Stimulated activated naive CD8-positive, alpha-beta T cell treated with anti-CD3 and anti-CD28 coated beads, Interleukin-15, Interleukin-2, amounts not matched to agents 100 ng/mL and 50 ng/mL, for 24 hours (primary cell): ENCODE measurements around the gene ARIH1.

Experiments used
- H3K27ac Mint-ChIP-seq: one replicate; pipeline ENCODE4 v1.8.0; 2021; ENCODE audit warnings: mild to moderate bottlenecking, mixed read lengths
- H3K27me3 Mint-ChIP-seq: one replicate; pipeline ENCODE4 v1.8.0; 2021; ENCODE audit warnings: mixed read lengths
- H3K36me3 Mint-ChIP-seq: one replicate; pipeline ENCODE4 v1.8.0; 2021; ENCODE audit warnings: low read depth, mixed read lengths
- H3K4me1 Mint-ChIP-seq: one replicate; pipeline ENCODE4 v1.8.0; 2021; ENCODE audit warnings: low read depth, mixed read lengths
- H3K4me3 Mint-ChIP-seq: one replicate; pipeline ENCODE4 v1.8.0; 2021; ENCODE audit warnings: mild to moderate bottlenecking, mixed read lengths
- H3K9me3 Mint-ChIP-seq: one replicate; pipeline ENCODE4 v1.8.0; 2021; ENCODE audit warnings: mixed read lengths

ARIH1 gene

GRCh38 chr15:72541674-72542073 lies 67.5 kb downstream of the ARIH1 start:
- H3K9me3 Mint-ChIP-seq = peaks cover 15% of the 10 kb centered on the region
- H3K27ac Mint-ChIP-seq = no peak overlapping the region
- H3K4me1 Mint-ChIP-seq = peaks cover 9% of the 10 kb centered on the region
- H3K4me3 Mint-ChIP-seq = no peak overlapping the region
- peaks cover 46% of the 10 kb centered on the region for H3K36me3 Mint-ChIP-seq
- no peaks in the 10 kb centered on the region for H3K27me3 Mint-ChIP-seq

- Mint-ChIP-seq H3K4me3 (no peak overlapping the region), H3K9me3 (peaks cover 9% of the 10 kb centered on the region), H3K36me3 (peaks cover 50% of the 10 kb centered on the region), H3K27me3 (no peaks in the 10 kb centered on the region), H3K27ac (no peak overlapping the region), H3K4me1 (peaks cover 5% of the 10 kb centered on the region)
Observed at GRCh38 chr15:72545156-72545555, 71.0 kb downstream of the ARIH1 start.

- Mint-ChIP-seq H3K27me3 (no peaks in the 10 kb centered on the region), H3K4me1 (peaks cover 17% of the 10 kb centered on the region), H3K4me3 (no peak overlapping the region), H3K27ac (peak overlapping the region; percentile 46), H3K36me3 (peaks cover 38% of the 10 kb centered on the region), H3K9me3 (no peaks in the 10 kb centered on the region)
Observed at GRCh38 chr15:72554471-72555425, 80.6 kb downstream of the ARIH1 start.

- no peaks in the 10 kb centered on the region for H3K9me3 Mint-ChIP-seq
- peaks cover 8% of the 10 kb centered on the region for H3K4me1 Mint-ChIP-seq
- H3K36me3 Mint-ChIP-seq = peaks cover 60% of the 10 kb centered on the region
- no peak overlapping the region for H3K4me3 Mint-ChIP-seq
- no peaks in the 10 kb centered on the region for H3K27me3 Mint-ChIP-seq
- H3K27ac Mint-ChIP-seq = no peak overlapping the region
Observed at GRCh38 chr15:72559781-72560180, 85.7 kb downstream of the ARIH1 start.

GRCh38 chr15:72560458-72560857 lies 86.3 kb downstream of the ARIH1 start:
- Mint-ChIP-seq H3K27ac (no peak overlapping the region), H3K4me3 (no peak overlapping the region), H3K4me1 (peaks cover 3% of the 10 kb centered on the region), H3K27me3 (no peaks in the 10 kb centered on the region), H3K36me3 (peaks cover 54% of the 10 kb centered on the region), H3K9me3 (no peaks in the 10 kb centered on the region)

- H3K4me3 Mint-ChIP-seq = no peak overlapping the region
- H3K36me3 Mint-ChIP-seq = peaks cover 41% of the 10 kb centered on the region
- H3K27ac Mint-ChIP-seq = no peak overlapping the region
- no peaks in the 10 kb centered on the region for H3K27me3 Mint-ChIP-seq
- no peaks in the 10 kb centered on the region for H3K4me1 Mint-ChIP-seq
- no peaks in the 10 kb centered on the region for H3K9me3 Mint-ChIP-seq
Observed at GRCh38 chr15:72562386-72562785, 88.3 kb downstream of the ARIH1 start.

GRCh38 chr15:72562878-72563277 lies 88.7 kb downstream of the ARIH1 start:
- Mint-ChIP-seq H3K27me3 (no peaks in the 10 kb centered on the region), H3K4me1 (no peaks in the 10 kb centered on the region), H3K9me3 (no peaks in the 10 kb centered on the region), H3K27ac (no peak overlapping the region), H3K36me3 (peaks cover 44% of the 10 kb centered on the region), H3K4me3 (no peak overlapping the region)

GRCh38 chr15:72564091-72564490 lies 90.0 kb downstream of the ARIH1 start:
- no peaks in the 10 kb centered on the region for H3K4me1 Mint-ChIP-seq
- H3K36me3 Mint-ChIP-seq = peaks cover 44% of the 10 kb centered on the region
- no peaks in the 10 kb centered on the region for H3K27me3 Mint-ChIP-seq
- no peak overlapping the region for H3K27ac Mint-ChIP-seq
- H3K9me3 Mint-ChIP-seq = no peaks in the 10 kb centered on the region
- no peak overlapping the region for H3K4me3 Mint-ChIP-seq

- Mint-ChIP-seq H3K36me3 (peaks cover 57% of the 10 kb centered on the region), H3K9me3 (no peaks in the 10 kb centered on the region), H3K27ac (no peak overlapping the region), H3K4me3 (no peak overlapping the region), H3K27me3 (no peaks in the 10 kb centered on the region), H3K4me1 (no peaks in the 10 kb centered on the region)
Observed at GRCh38 chr15:72566973-72567372, 92.8 kb downstream of the ARIH1 start.

- Mint-ChIP-seq H3K27ac (no peak overlapping the region), H3K36me3 (peaks cover 42% of the 10 kb centered on the region)
Observed at GRCh38 chr15:72570059-72570458, 95.9 kb downstream of the ARIH1 start.

GRCh38 chr15:72579814-72580213 lies 105.7 kb downstream of the ARIH1 start:
- peaks cover 4% of the 10 kb centered on the region for H3K9me3 Mint-ChIP-seq
- H3K27ac Mint-ChIP-seq = no peak overlapping the region
- no peaks in the 10 kb centered on the region for H3K4me1 Mint-ChIP-seq
- H3K36me3 Mint-ChIP-seq = peaks cover 74% of the 10 kb centered on the region
- no peak overlapping the region for H3K4me3 Mint-ChIP-seq
- no peaks in the 10 kb centered on the region for H3K27me3 Mint-ChIP-seq

More at GRCh38 chr15:72570059-72570458, 95.9 kb downstream of the ARIH1 start:
- H3K4me3 Mint-ChIP-seq = no peak overlapping the region
- H3K9me3 Mint-ChIP-seq = no peaks in the 10 kb centered on the region
- no peaks in the 10 kb centered on the region for H3K27me3 Mint-ChIP-seq
- no peaks in the 10 kb centered on the region for H3K4me1 Mint-ChIP-seq

GRCh38 chr15:72584006-72584405 lies 109.9 kb downstream of the ARIH1 start:
- Mint-ChIP-seq H3K4me1 (no peaks in the 10 kb centered on the region), H3K9me3 (no peaks in the 10 kb centered on the region), H3K36me3 (peaks cover 69% of the 10 kb centered on the region), H3K27ac (no peak overlapping the region), H3K27me3 (no peaks in the 10 kb centered on the region), H3K4me3 (no peak overlapping the region)

GRCh38 chr15:72585025-72585424 lies 110.9 kb downstream of the ARIH1 start:
- Mint-ChIP-seq H3K4me3 (no peak overlapping the region), H3K27me3 (no peaks in the 10 kb centered on the region), H3K9me3 (no peaks in the 10 kb centered on the region), H3K27ac (peak overlapping the region; percentile 16), H3K36me3 (peaks cover 60% of the 10 kb centered on the region), H3K4me1 (no peaks in the 10 kb centered on the region)

- no peak overlapping the region for H3K27ac Mint-ChIP-seq
- H3K9me3 Mint-ChIP-seq = no peaks in the 10 kb centered on the region
- H3K4me3 Mint-ChIP-seq = no peak overlapping the region
- H3K4me1 Mint-ChIP-seq = no peaks in the 10 kb centered on the region
- H3K27me3 Mint-ChIP-seq = no peaks in the 10 kb centered on the region
- H3K36me3 Mint-ChIP-seq = peaks cover 55% of the 10 kb centered on the region
Observed at GRCh38 chr15:72585476-72586058, 111.4 kb downstream of the ARIH1 start.

GRCh38 chr15:72588096-72588495 lies 114.0 kb downstream of the ARIH1 start:
- no peaks in the 10 kb centered on the region for H3K27me3 Mint-ChIP-seq
- no peak overlapping the region for H3K27ac Mint-ChIP-seq
- no peaks in the 10 kb centered on the region for H3K4me1 Mint-ChIP-seq
- no peak overlapping the region for H3K4me3 Mint-ChIP-seq
- H3K36me3 Mint-ChIP-seq = peaks cover 35% of the 10 kb centered on the region
- H3K9me3 Mint-ChIP-seq = no peaks in the 10 kb centered on the region
